ENCODE measurements around the gene ADM. TPM values are rescaled to one million over a fixed set of nuclear protein-coding genes. Genes with fewer than 3 reads are reported as not detected.
A peak's percentile ranks its signal among the peaks of the same experiment; 100 is the strongest.

The ADM gene
- total and polyA plus RNA-seq, 2 experiments from 2014 or later = 75.8 to 95.9 TPM

GRCh38 chr11:10295064-10295901, 9.6 kb upstream of the ADM start:
- no peak overlapping the region for H2AFZ ChIP-seq
- no peaks in the 10 kb centered on the region for H3K9me2 ChIP-seq (ENCODE audit: insufficient read depth)
- Mint-ChIP-seq H3K27me3 (ENCODE audit: insufficient read depth, low read depth, poor library complexity) (peaks cover 3% of the 10 kb centered on the region), H3K36me3 (ENCODE audit: low read depth) (peaks cover 24% of the 10 kb centered on the region), H3K9me3 (no peaks in the 10 kb centered on the region; the same call in 1 of the 3 replicates), H3K27ac (no peak overlapping the region), H3K4me1 (peaks cover 39% of the 10 kb centered on the region), H3K4me3 (peak overlapping the region; percentile 90)
- peaks cover 7% of the 10 kb centered on the region; the same call in 1 of the 2 replicates for H4K20me1 ChIP-seq (replicated peaks; ENCODE audit: insufficient read depth)
- H3K36me3 ChIP-seq (ENCODE audit: insufficient read depth) = no peaks in the 10 kb centered on the region
- peaks cover 38% of the 10 kb centered on the region for H3K4me1 ChIP-seq (ENCODE audit: insufficient read depth)
- H3K4me2 ChIP-seq = peak overlapping the region; percentile 92
- ATAC-seq (no peak), DNase-seq (ENCODE audit: low spot score) (no peak)
- H3K27me3 ChIP-seq (ENCODE audit: insufficient read depth) = peaks cover 5% of the 10 kb centered on the region; the same call in 1 of the 2 replicates
- peak overlapping the region; percentile 99; the same call in 1 of the 2 replicates for H3K27ac ChIP-seq (ENCODE audit: low read depth)
- TF ChIP-seq CTCF (conservative IDR thresholded peaks at IDR 0.05; ENCODE audit: low read depth in 2 of 2) (no peak), ZNF114 (CRISPR knock-in tag; IDR thresholded peaks at IDR 0.05) (no peak), JUNB (IDR thresholded peaks at IDR 0.05; ENCODE audit: unreplicated experiment) (no peak), REST (IDR thresholded peaks at IDR 0.05; ENCODE audit: unreplicated experiment) (no peak), STAT1 (IDR thresholded peaks at IDR 0.05; ENCODE audit: unreplicated experiment) (no peak), NANOG (IDR thresholded peaks at IDR 0.05; ENCODE audit: borderline replicate concordance) (no peak), ZNF331 (CRISPR knock-in tag; IDR thresholded peaks at IDR 0.05; ENCODE audit: low read depth) (no peak), ETS1 (IDR thresholded peaks at IDR 0.05) (no peak), EZH2phosphoT487 (IDR thresholded peaks at IDR 0.05; ENCODE audit: unreplicated experiment) (no peak)
- peaks cover 31% of the 10 kb centered on the region for H3K79me2 ChIP-seq (replicated peaks; ENCODE audit: insufficient read depth)
- H3F3A ChIP-seq (replicated peaks; ENCODE audit: low read depth) = no peaks in the 10 kb centered on the region
- peak overlapping the region; percentile 93 for H3K4me3 ChIP-seq
